Mesothelial cell of epicardium (in vitro differentiated cells): ENCODE results near the gene SRM. TPM values are rescaled to one million over a fixed set of nuclear protein-coding genes. Genes with fewer than 3 reads are reported as not detected.
A peak's percentile ranks its signal among the peaks of the same experiment; 100 is the strongest.
"Not testable (repeated sequence)": the region's sequence is repeated elsewhere in the genome, so short reads cannot be mapped to it uniquely, and the experiment has no call there.

ENCODE experiments used
- DNase-seq, 2 experiments: peaks; one replicate each; pipeline ENCODE4 v3.0.0; 2021; ENCODE audit warnings: low spot score in 2 of 2; ENCODE audit not compliant: unreplicated experiment in 2 of 2
- H3K27ac Mint-ChIP-seq: 2 replicates; pipeline ENCODE4 v1.8.0; 2021; ENCODE audit warnings: mixed read lengths
- H3K27me3 Mint-ChIP-seq: 2 replicates; pipeline ENCODE4 v1.8.0; 2021; ENCODE audit warnings: low read depth, mixed read lengths
- H3K36me3 Mint-ChIP-seq: 2 replicates; pipeline ENCODE4 v1.8.0; 2021; ENCODE audit warnings: mixed read lengths
- H3K4me1 Mint-ChIP-seq: 2 replicates; pipeline ENCODE4 v1.8.0; 2021; ENCODE audit warnings: mixed read lengths
- H3K4me3 Mint-ChIP-seq: 2 replicates; pipeline ENCODE4 v1.8.0; 2021; ENCODE audit warnings: mild to moderate bottlenecking, moderate library complexity, mixed read lengths
- H3K9me3 Mint-ChIP-seq: 2 replicates; pipeline ENCODE4 v1.8.0; 2021; ENCODE audit warnings: mixed read lengths
- CTCF ChIP-seq: fragments of 200-600 bp; sonication (generic); IDR thresholded peaks from one replicate; pipeline ENCODE4 v1.5.0; 2021; ENCODE audit warnings: antibody characterized with exemption; ENCODE audit not compliant: unreplicated experiment
- total RNA-seq: library from RNA; stranded (reverse); gene quantifications from 3 replicates; pipeline ENCODE4 v1.2.1, GENCODE V29; 2021

Gene SRM
- total RNA-seq, 1 donor from 2014 or later, result 61.4 TPM

- no peak overlapping the region for H3K27ac Mint-ChIP-seq
- no peak overlapping the region for H3K4me3 Mint-ChIP-seq
- H3K9me3 Mint-ChIP-seq, result no peaks in the 10 kb centered on the region
- DNase-seq, result no peak
- peaks cover 3% of the 10 kb centered on the region for H3K36me3 Mint-ChIP-seq
- H3K27me3 Mint-ChIP-seq, result peaks cover 9% of the 10 kb centered on the region
- no peak for TF ChIP-seq CTCF
- H3K4me1 Mint-ChIP-seq, result peaks cover 7% of the 10 kb centered on the region
Measured at GRCh38 chr1:11054181-11054580, 5.6 kb downstream of the SRM start.

GRCh38 chr1:11053758-11054137 is 6.1 kb downstream of the SRM start:
- H3K27ac Mint-ChIP-seq, result no peak overlapping the region
- no peak overlapping the region for H3K4me3 Mint-ChIP-seq
- no peaks in the 10 kb centered on the region for H3K9me3 Mint-ChIP-seq
- no peak for TF ChIP-seq CTCF
- H3K36me3 Mint-ChIP-seq, result peaks cover 3% of the 10 kb centered on the region
- H3K27me3 Mint-ChIP-seq, result peaks cover 9% of the 10 kb centered on the region
- H3K4me1 Mint-ChIP-seq, result peaks cover 3% of the 10 kb centered on the region
- DNase-seq, result peak in 1 of 2 experiments; percentile 62

- no peak overlapping the region for H3K4me3 Mint-ChIP-seq
- no peak overlapping the region for H3K27ac Mint-ChIP-seq
Measured at GRCh38 chr1:11052839-11053757, 6.7 kb downstream of the SRM start.

DNA sequence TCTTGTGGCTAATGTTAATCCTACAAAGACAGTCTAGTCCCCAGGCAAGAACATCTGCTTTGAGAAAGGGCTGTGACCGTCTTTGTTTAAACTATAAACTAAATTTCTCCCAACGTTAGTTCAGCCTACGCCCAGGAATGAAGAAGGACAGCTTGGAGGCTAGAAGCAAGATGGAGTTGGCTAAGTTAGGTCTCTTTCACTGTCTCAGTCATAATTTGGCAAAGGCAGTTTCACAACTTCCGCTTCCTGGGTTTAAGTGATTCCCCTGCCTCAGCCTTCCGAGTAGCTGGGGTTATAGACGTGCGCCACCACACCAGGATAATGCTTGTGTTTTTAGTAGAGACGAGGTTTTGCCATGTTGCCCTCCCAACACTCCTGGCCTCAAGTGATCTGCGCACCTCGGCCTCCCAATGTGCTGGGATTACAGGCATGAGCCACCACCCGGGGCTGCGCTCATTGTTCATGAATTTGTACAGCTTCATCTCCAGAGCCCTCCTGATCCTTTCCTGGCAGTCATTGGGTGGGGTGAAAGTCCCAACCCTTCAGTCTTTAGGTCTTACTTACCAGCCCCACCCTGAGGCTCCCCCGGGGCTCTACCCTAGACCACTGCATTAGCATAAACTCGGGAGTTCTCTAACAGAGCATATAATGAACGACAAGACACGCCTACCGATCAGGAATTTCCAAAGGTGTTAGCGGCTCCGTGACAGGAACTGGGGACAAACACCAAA is 7.9 kb downstream of the SRM start:
- H3K4me1 Mint-ChIP-seq, result no peaks in the 10 kb centered on the region
- H3K4me3 Mint-ChIP-seq, result no peak overlapping the region
- no peaks in the 10 kb centered on the region for H3K9me3 Mint-ChIP-seq
- H3K27me3 Mint-ChIP-seq, result peaks cover 9% of the 10 kb centered on the region
- no peak overlapping the region for H3K27ac Mint-ChIP-seq
- no peak for TF ChIP-seq CTCF
- peaks cover 3% of the 10 kb centered on the region for H3K36me3 Mint-ChIP-seq
- no peak for DNase-seq

More at GRCh38 chr1:11052839-11053757, 6.7 kb downstream of the SRM start:
- Mint-ChIP-seq H3K36me3 (peaks cover 3% of the 10 kb centered on the region), H3K9me3 (no peaks in the 10 kb centered on the region), H3K4me1 (no peaks in the 10 kb centered on the region), H3K27me3 (peaks cover 9% of the 10 kb centered on the region)
- no peak for DNase-seq
- no peak for TF ChIP-seq CTCF

- not testable (repeated sequence) for H3K27ac Mint-ChIP-seq, H3K27me3 Mint-ChIP-seq, DNase-seq, H3K36me3 Mint-ChIP-seq, H3K4me3 Mint-ChIP-seq, H3K4me1 Mint-ChIP-seq, H3K9me3 Mint-ChIP-seq
Measured at GRCh38 chr1:11051121-11051520, 8.7 kb downstream of the SRM start.
